GM18951 (cell line): ENCODE data around the gene ANKRD33B.

ENCODE experiments used
- POLR2A ChIP-seq: IDR thresholded peaks from 4 replicates; pipeline ENCODE4 v1.6.1; 2011; ENCODE audit warnings: mild to moderate bottlenecking; ENCODE audit not compliant: insufficient read length, insufficient read depth; ENCODE audit errors: extremely low read depth
- in situ Hi-C: fragments of 300-500 bp; cut with MboI; formaldehyde crosslinking; loops from one replicate; pipeline ENCODE4 v1.12.0; 2022; ENCODE audit warnings: low sequenced_read_pairs, mixed read lengths, inconsistent platforms; ENCODE audit not compliant: unreplicated experiment

The ANKRD33B gene

DNA sequence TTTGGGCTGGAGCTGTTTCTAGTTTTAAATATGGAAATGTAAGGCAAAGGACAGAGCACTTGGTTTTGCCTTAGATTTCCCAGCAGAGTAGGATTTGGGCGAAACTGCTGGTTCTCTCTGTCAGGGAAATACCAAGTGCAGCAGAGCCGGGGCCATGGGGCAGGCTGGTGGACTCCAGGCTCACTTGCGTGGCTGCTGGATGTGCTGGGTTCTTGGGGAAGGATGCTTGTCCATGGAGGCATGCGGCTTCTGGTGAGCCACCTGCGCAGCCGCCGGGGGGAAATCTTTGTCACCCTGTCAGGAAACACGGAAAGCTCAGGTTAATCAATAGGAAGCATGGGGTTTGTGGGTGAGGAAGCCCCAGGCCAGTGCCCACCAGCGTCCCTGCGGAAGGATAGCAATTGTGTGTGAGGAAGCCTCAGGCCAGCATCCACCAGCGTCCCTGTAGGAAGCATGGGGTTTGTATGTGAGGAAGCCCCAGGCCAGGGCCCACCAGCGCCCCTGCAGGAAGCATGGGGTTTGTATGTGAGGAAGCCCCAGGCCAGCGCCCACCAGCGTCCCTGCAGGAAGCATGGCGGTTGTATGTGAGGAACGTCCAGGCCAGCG, 117.1 kb downstream of the ANKRD33B start:
- in situ Hi-C loops, result loop anchor here (25.0 kb wide), 2 partner anchors 306 to 506 kb away; no protein-coding TSS in a partner anchor
- no peak for TF ChIP-seq POLR2A

GRCh38 chr5:10681731-10682679, 118.1 kb downstream of the ANKRD33B start:
- no peak for TF ChIP-seq POLR2A

GRCh38 chr5:10682801-10683525, 119.1 kb downstream of the ANKRD33B start:
- in situ Hi-C loops, result loop anchor here (25.0 kb wide), 2 partner anchors 304 to 504 kb away; no protein-coding TSS in a partner anchor
- no peak for TF ChIP-seq POLR2A

More at GRCh38 chr5:10681731-10682679, 118.1 kb downstream of the ANKRD33B start:
- in situ Hi-C loops, result loop anchor here (25.0 kb wide), 2 partner anchors 305 to 505 kb away; no protein-coding TSS in a partner anchor

GRCh38 chr5:10684303-10685086, 120.6 kb downstream of the ANKRD33B start:
- TF ChIP-seq POLR2A, result no peak

DNA sequence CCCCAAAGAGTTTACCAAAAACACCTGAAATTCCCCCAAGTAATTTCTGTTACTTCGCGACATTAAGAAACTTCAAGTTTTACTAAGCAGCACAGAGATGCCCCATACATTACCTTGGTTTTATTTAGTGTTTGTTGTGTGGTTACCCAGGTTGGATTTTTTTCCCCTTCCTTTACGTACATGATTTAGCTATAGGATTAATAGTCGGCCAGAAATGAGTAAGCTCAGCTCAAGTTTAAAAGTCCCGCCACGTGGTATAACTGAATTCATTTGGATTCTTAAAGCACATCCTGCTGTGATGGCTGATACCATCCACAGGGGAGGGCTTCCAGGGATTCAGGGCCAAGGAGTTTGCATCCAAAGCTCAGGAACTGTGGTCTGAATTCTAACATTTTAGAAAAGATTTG, 121.2 kb downstream of the ANKRD33B start:
- in situ Hi-C loops, result loop anchor here (25.0 kb wide), 2 partner anchors 302 to 502 kb away; no protein-coding TSS in a partner anchor

More at GRCh38 chr5:10684303-10685086, 120.6 kb downstream of the ANKRD33B start:
- in situ Hi-C loops, result loop anchor here (25.0 kb wide), 2 partner anchors 303 to 503 kb away; no protein-coding TSS in a partner anchor

DNA sequence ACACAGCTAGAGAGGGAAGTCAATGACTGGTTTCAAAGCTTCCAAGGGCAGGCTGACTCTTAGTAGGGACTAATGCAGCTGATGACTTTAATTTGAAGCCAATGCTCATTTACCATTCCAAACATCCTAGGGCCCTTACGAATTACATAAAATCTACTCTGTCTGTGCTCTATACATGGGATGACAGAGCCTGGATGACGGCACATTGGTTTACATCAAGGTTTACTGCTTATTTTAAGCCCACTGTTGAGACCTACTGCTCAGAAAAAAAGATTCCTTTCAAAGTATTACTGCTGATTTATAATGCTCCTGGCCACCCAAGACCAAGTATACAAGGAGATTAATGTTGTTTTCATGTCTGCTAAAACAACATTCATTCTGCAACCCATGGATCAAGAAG, 123.0 kb downstream of the ANKRD33B start:
- TF ChIP-seq POLR2A, result no peak
- in situ Hi-C loops, result loop anchor here (25.0 kb wide), 2 partner anchors 300 to 500 kb away; no protein-coding TSS in a partner anchor

More for the DNA sequence above, 121.2 kb downstream of the ANKRD33B start:
- no peak for TF ChIP-seq POLR2A

GRCh38 chr5:10688651-10689171, 124.8 kb downstream of the ANKRD33B start:
- no peak for TF ChIP-seq POLR2A
- in situ Hi-C loops, result loop anchor here (25.0 kb wide), 2 partner anchors 299 to 499 kb away; no protein-coding TSS in a partner anchor

- no peak for TF ChIP-seq POLR2A
- in situ Hi-C loops, result loop anchor here (25.0 kb wide), 2 partner anchors 298 to 498 kb away; no protein-coding TSS in a partner anchor
Observed at GRCh38 chr5:10689391-10690081, 125.7 kb downstream of the ANKRD33B start.

GRCh38 chr5:10690460-10691440, 126.9 kb downstream of the ANKRD33B start:
- TF ChIP-seq POLR2A, result no peak
- in situ Hi-C loops, result loop anchor here (25.0 kb wide), 2 partner anchors 297 to 497 kb away; no protein-coding TSS in a partner anchor
